ENCODE results near the gene RPS14.

DNA sequence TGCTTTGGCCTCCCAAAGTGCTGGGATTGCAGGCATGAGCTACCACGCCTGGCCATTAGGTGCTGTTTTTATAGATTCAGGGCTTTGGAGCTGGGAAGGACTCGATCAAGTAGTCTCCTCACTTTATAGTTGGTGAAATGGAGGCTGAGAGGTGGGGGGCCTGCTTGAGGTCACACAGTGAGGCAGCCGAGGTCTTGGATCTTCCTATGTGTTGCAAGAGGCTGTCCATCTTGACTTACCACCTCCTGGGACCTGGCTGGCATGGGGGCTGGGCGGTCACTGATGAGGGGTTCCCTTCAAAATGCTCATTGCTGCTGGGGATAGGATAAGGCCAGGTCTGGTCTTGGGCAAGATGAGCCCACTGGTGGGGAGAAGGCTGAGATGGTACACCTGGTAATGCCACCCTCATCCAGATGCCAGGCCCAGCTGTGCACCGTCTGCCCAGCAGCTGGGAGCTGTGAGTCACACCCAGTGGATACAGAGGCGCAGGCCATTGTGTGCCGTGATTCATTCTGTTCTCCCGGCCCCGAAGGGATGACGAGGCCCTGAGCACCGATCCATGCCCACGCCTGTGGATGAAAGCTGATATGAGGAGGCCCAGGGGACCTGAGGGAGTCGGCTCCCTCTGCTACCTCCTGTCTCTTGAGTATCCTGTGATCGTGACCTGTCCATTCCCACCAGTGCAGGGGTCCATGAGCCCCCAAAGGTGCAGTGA lies 47.9 kb upstream of the RPS14 start:
- TF ChIP-seq CTCF (IDR thresholded peaks at IDR 0.05) (peak in 3 of 6 experiments; percentile 10 to 20 (median 12)), POLR2A (IDR thresholded peaks at IDR 0.05) (peak in 1 of 4 donors; percentile 39)

Data from esophagus squamous epithelium (tissue), 4 donors.